Measurements from ENCODE around the gene MLPH.

DNA sequence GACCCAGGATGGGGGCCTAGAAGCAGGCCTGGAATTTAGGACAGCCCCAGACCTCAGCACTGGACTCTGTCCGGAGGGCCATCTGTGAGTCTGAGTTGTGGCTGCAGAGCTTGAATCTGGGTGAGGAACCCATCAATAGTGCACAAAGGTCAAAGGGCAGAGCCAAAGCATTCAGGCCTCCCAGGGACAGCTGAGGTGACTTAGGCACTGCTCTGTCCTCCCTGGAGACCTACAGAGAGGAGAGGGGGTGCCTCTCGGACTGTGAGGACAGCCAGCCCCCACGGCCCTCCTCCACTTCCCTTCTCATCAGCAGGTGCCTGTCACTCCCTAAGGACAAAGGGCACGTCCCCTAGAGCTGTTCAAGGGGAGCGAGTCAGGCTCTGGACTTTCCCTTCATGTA is 54.2 kb downstream of the MLPH start:
- TF ChIP-seq POLR2A (IDR thresholded peaks at IDR 0.05; ENCODE audit: low read length) = no peak
- no peak for TF ChIP-seq GATA1 (IDR thresholded peaks at IDR 0.05; ENCODE audit: low read depth, low read length)

Measured in erythroblast (primary cell).